Peyer's patch (tissue), 4 donors: Measurements from ENCODE around the gene C2orf92. TPM values are rescaled to one million over a fixed set of nuclear protein-coding genes. Genes with fewer than 3 reads are reported as not detected.
A peak's percentile ranks its signal among the peaks of the same experiment; 100 is the strongest.

Experiments used
- DNase-seq, 3 donors: peaks; one replicate each; pipeline ENCODE4 v3.0.0-alpha.2; 2017 to 2019
- H3K27ac ChIP-seq, 4 donors: fragments of 200-600 bp; sonication (generic); one replicate each; pipeline ENCODE4 v1.5.1; 2016 to 2019
- H3K27me3 ChIP-seq, 2 donors: fragments of 200-600 bp; sonication (generic); one replicate each; pipeline ENCODE4 v1.5.1; 2019
- H3K36me3 ChIP-seq, 3 donors: fragments of 200-600 bp; sonication (generic); one replicate each; pipeline ENCODE4 v1.5.1; 2016 to 2019
- H3K4me1 ChIP-seq, 4 donors: fragments of 200-600 bp; sonication (generic); one replicate each; pipeline ENCODE4 v1.5.1; 2016 to 2019
- H3K4me3 ChIP-seq, 4 donors: fragments of 200-600 bp; sonication (generic); 1 replicate in 3 of 4; 2 replicates in 1 of 4; pipeline ENCODE4 v1.5.1; 2016 to 2019; ENCODE audit warnings: mild to moderate bottlenecking in 1 of 4
- H3K9me3 ChIP-seq, 4 donors: fragments of 200-600 bp; sonication (generic); one replicate each; pipeline ENCODE4 v1.5.1; 2016 to 2019; ENCODE audit warnings: mild to moderate bottlenecking in 1 of 4
- POLR2A ChIP-seq, 2 donors: fragments of 450-650 bp; IDR thresholded peaks; one replicate each; pipeline ENCODE4 v1.5.1; 2017; ENCODE audit warnings: antibody characterized with exemption in 2 of 2, mild to moderate bottlenecking in 2 of 2, moderate library complexity in 2 of 2
- total RNA-seq, 4 donors: library from RNA; depleted of rRNA; stranded (reverse); fragments of >200 nt; gene quantifications; one replicate each; pipeline ENCODE4 v1.1.0, GENCODE V29; 2016
- TF ChIP-seq, protein P1 (sequence below), 6 experiments: fragments of 450-650 bp in 4 of 6; fragments of 200-600 bp in 2 of 6; sonication (generic) in 1 of 6; IDR thresholded peaks; one replicate each; pipeline ENCODE4 v1.5.1; 2017 to 2019; ENCODE audit warnings: antibody characterized with exemption in 6 of 6, mild to moderate bottlenecking in 3 of 6, moderate library complexity in 1 of 6

Gene C2orf92
- total RNA-seq, 4 donors from 2014 or later, result 5.3 to 70.1 (median 25.5) TPM

DNA sequence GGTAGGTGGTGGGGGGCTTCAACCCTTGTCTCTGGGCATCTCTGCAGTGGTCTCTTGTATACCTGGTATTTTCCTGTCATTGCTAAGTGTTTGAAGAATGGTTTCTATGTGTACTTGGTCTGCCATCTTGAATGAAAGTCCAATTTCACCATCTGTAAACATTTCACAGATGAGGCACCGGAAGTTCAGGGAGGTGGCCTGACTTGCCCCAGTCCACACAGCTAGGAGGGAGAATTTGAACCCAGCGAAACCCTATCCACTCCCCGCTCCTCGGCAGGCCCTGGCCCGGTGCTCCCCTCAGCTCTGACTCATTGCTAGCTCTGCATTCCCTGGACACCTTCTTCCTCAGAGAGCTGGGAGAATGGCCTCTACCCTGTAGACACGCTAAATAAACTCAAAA, 74.4 kb downstream of the C2orf92 start:
- no peak overlapping the region for H3K4me3 ChIP-seq
- TF ChIP-seq, protein P1, sequence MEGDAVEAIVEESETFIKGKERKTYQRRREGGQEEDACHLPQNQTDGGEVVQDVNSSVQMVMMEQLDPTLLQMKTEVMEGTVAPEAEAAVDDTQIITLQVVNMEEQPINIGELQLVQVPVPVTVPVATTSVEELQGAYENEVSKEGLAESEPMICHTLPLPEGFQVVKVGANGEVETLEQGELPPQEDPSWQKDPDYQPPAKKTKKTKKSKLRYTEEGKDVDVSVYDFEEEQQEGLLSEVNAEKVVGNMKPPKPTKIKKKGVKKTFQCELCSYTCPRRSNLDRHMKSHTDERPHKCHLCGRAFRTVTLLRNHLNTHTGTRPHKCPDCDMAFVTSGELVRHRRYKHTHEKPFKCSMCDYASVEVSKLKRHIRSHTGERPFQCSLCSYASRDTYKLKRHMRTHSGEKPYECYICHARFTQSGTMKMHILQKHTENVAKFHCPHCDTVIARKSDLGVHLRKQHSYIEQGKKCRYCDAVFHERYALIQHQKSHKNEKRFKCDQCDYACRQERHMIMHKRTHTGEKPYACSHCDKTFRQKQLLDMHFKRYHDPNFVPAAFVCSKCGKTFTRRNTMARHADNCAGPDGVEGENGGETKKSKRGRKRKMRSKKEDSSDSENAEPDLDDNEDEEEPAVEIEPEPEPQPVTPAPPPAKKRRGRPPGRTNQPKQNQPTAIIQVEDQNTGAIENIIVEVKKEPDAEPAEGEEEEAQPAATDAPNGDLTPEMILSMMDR (IDR thresholded peaks at IDR 0.05), result no peak
- TF ChIP-seq POLR2A (IDR thresholded peaks at IDR 0.05), result no peak
- no peak for DNase-seq
- H3K4me1 ChIP-seq, result peaks cover 0 to 14% (median 1%) of the 10 kb centered on the region in 4 donors
- no peak overlapping the region for H3K27ac ChIP-seq
- H3K27me3 ChIP-seq, result no peaks in the 10 kb centered on the region
- H3K36me3 ChIP-seq, result peaks cover 0 to 7% (median 0%) of the 10 kb centered on the region in 3 donors
- no peaks in the 10 kb centered on the region for H3K9me3 ChIP-seq

DNA sequence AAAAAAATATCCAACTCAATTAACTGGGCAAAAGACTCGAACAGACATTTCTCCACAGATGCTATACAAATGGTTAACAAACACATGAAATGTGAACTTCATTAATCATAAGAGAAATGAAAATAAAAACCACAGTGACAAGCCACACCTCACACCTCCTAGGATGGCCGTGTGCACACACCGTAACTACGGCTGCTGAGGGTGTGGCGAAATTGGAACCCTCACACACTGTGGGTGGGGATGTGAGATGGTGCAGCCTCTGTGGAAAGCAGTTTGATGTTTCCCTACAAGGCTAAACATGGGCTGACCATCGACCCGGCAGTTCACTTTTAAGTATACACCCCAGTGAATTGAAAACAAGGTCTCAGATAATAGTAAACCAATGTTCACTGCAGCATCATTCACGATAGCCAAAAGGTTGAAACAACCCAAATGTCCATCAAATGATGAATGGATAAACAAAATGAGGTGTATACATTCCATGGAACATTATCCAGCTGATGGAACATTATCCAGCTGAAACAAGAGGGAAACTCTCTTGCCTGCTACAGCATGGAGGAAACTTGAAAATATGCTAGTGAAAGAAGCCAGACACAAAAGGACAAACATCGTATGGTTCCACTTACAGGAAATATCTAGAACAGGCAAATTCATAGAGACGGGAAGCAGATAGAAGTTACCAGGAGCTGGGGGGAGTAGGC, 76.1 kb downstream of the C2orf92 start:
- H3K27me3 ChIP-seq, result no peaks in the 10 kb centered on the region
- TF ChIP-seq, protein P1 (IDR thresholded peaks at IDR 0.05), result no peak
- no peak for TF ChIP-seq POLR2A (IDR thresholded peaks at IDR 0.05)
- H3K9me3 ChIP-seq, result no peaks in the 10 kb centered on the region

DNA sequence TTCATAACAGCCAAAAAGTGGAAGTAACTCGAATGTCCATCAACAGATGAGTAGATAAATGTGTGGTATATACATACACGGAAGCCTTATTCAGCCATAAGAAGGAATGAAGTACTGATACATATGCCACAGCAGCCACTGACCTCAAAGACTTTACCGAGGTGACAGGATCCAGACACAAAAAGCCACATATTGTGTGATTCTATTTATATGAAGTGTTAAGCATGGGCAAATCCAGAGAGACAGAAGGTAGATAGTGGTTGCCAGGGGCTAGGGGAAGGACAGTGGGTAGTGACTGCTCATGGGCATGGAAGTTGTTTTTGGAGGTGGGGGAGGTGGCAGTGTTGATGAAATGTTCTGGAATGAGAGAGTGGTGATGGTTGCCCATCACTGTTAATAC, 77.8 kb downstream of the C2orf92 start:
- Histone ChIP-seq H3K27me3 (no peaks in the 10 kb centered on the region), H3K36me3 (peaks cover 0 to 11% (median 0%) of the 10 kb centered on the region in 3 donors), H3K9me3 (no peaks in the 10 kb centered on the region), H3K27ac (no peak overlapping the region), H3K4me1 (peaks cover 0 to 14% (median 1%) of the 10 kb centered on the region in 4 donors), H3K4me3 (no peak overlapping the region)
- TF ChIP-seq, protein P1 (IDR thresholded peaks at IDR 0.05), result no peak
- no peak for TF ChIP-seq POLR2A (IDR thresholded peaks at IDR 0.05)
- no peak for DNase-seq

More for the DNA sequence above, 76.1 kb downstream of the C2orf92 start:
- peaks cover 0 to 7% (median 0%) of the 10 kb centered on the region in 3 donors for H3K36me3 ChIP-seq
- no peak overlapping the region for H3K4me3 ChIP-seq
- peak overlapping the region in 1 of 4 donors; percentile 18 for H3K27ac ChIP-seq
- DNase-seq, result peak in 1 of 3 donors; percentile 51
- peaks cover 0 to 14% (median 1%) of the 10 kb centered on the region in 4 donors for H3K4me1 ChIP-seq

DNA sequence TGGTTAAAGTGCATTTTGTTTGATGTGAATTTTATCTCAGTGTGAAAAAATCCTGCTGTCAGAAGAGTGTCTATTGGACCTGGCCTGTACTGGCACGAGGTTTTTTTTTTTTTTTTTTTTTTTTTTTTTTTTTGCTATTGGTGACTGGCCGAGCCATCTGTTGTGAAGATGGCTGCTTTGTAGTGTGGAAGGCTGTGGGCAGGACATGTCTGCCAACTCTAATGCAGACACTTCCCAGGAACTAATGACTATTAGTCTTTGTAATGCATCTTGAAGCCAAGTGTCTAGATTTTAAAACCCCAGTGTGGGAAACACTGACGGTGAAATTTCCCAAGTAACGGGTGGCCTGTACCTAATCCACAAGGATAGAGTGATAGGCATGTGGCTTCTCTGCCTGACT, 78.2 kb downstream of the C2orf92 start:
- H3K4me3 ChIP-seq, result no peak overlapping the region
- no peak for TF ChIP-seq POLR2A (IDR thresholded peaks at IDR 0.05)
- TF ChIP-seq, protein P1 (IDR thresholded peaks at IDR 0.05), result no peak
- peaks cover 0 to 14% (median 1%) of the 10 kb centered on the region in 4 donors for H3K4me1 ChIP-seq
- H3K9me3 ChIP-seq, result no peaks in the 10 kb centered on the region
- peaks cover 0 to 11% (median 0%) of the 10 kb centered on the region in 3 donors for H3K36me3 ChIP-seq
- DNase-seq, result no peak
- H3K27ac ChIP-seq, result no peak overlapping the region
- no peaks in the 10 kb centered on the region for H3K27me3 ChIP-seq

DNA sequence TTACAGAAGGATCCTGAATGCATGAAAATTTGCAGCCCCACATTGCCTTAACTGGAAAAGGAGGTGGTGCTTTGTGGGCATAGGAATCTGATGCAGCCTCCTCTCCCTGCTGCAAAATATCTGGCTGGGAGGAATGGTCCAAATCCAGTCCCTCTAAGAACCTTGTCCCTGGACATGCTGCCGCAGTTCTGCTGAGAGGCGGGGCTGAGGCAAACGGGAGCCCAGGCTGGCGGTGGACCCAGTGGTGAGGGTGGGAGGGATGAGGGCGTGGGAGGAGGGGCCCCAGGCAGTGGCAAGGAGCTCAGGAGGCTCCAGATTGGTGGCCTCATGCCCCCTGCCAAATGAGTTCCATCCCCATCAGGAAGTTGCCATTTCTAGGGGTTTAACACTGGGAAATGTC, 80.1 kb downstream of the C2orf92 start:
- Histone ChIP-seq H3K36me3 (peaks cover 0 to 4% (median 0%) of the 10 kb centered on the region in 3 donors), H3K4me1 (peaks cover 0 to 14% (median 1%) of the 10 kb centered on the region in 4 donors), H3K27me3 (no peaks in the 10 kb centered on the region), H3K27ac (no peak overlapping the region), H3K4me3 (no peak overlapping the region), H3K9me3 (no peaks in the 10 kb centered on the region)
- DNase-seq, result no peak
- TF ChIP-seq, protein P1 (IDR thresholded peaks at IDR 0.05), result no peak
- TF ChIP-seq POLR2A (IDR thresholded peaks at IDR 0.05), result no peak
